ENCODE results near the gene ALOX5AP.

Gene ALOX5AP

DNA sequence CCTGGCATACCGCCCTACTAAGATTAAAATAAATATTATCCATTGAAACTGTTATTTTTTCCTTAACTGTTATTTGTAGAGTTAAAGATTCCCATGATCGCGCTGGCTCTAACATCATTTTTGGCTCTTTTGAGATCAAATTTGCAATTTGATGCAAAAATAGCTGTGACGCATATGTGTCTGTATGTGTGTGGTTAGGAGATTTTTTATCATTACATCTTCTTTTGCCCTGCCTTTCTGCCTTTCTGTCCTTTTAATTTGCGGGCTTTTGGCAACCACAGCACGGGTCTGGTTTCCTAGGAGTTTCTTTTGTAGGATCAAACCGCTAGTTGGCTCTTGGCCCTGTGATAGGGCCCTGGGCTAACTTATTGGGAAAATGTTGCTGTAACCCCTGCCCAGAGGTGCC, 37.3 kb upstream of the ALOX5AP start:
- peak; percentile 94 for ATAC-seq
- TF ChIP-seq ESRRG (CRISPR knock-in tag; IDR thresholded peaks at IDR 0.05) (no peak), CSDC2 (CRISPR knock-in tag; IDR thresholded peaks at IDR 0.05) (no peak), OSR1 (CRISPR knock-in tag; IDR thresholded peaks at IDR 0.05) (no peak), ZFP3 (CRISPR knock-in tag; IDR thresholded peaks at IDR 0.05) (peak; percentile 84), TCF4 (CRISPR knock-in tag; IDR thresholded peaks at IDR 0.05; ENCODE audit: borderline replicate concordance) (peak; percentile 75; the same call in 1 of the 2 replicates), SNAI2 (CRISPR knock-in tag; IDR thresholded peaks at IDR 0.05) (no peak), ARNTL (CRISPR knock-in tag; IDR thresholded peaks at IDR 0.05; ENCODE audit: borderline replicate concordance, low read depth) (no peak), TOX (CRISPR knock-in tag; IDR thresholded peaks at IDR 0.05; ENCODE audit: borderline replicate concordance) (no peak), ISL1 (CRISPR knock-in tag; IDR thresholded peaks at IDR 0.05) (peak; percentile 73), ZNF70 (CRISPR knock-in tag; IDR thresholded peaks at IDR 0.05) (no peak), ZNF8 (CRISPR knock-in tag; IDR thresholded peaks at IDR 0.05) (no peak)
- TF ChIP-seq, protein P1, sequence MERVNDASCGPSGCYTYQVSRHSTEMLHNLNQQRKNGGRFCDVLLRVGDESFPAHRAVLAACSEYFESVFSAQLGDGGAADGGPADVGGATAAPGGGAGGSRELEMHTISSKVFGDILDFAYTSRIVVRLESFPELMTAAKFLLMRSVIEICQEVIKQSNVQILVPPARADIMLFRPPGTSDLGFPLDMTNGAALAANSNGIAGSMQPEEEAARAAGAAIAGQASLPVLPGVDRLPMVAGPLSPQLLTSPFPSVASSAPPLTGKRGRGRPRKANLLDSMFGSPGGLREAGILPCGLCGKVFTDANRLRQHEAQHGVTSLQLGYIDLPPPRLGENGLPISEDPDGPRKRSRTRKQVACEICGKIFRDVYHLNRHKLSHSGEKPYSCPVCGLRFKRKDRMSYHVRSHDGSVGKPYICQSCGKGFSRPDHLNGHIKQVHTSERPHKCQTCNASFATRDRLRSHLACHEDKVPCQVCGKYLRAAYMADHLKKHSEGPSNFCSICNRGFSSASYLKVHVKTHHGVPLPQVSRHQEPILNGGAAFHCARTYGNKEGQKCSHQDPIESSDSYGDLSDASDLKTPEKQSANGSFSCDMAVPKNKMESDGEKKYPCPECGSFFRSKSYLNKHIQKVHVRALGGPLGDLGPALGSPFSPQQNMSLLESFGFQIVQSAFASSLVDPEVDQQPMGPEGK (CRISPR knock-in tag; IDR thresholded peaks at IDR 0.05; ENCODE audit: borderline replicate concordance), result no peak
- TF ChIP-seq, protein P2, sequence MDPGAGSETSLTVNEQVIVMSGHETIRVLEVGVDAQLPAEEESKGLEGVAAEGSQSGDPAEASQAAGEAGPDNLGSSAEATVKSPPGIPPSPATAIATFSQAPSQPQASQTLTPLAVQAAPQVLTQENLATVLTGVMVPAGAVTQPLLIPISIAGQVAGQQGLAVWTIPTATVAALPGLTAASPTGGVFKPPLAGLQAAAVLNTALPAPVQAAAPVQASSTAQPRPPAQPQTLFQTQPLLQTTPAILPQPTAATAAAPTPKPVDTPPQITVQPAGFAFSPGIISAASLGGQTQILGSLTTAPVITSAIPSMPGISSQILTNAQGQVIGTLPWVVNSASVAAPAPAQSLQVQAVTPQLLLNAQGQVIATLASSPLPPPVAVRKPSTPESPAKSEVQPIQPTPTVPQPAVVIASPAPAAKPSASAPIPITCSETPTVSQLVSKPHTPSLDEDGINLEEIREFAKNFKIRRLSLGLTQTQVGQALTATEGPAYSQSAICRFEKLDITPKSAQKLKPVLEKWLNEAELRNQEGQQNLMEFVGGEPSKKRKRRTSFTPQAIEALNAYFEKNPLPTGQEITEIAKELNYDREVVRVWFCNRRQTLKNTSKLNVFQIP (CRISPR knock-in tag; IDR thresholded peaks at IDR 0.05; ENCODE audit: borderline replicate concordance, low read depth), result no peak
- TF ChIP-seq, protein P3, sequence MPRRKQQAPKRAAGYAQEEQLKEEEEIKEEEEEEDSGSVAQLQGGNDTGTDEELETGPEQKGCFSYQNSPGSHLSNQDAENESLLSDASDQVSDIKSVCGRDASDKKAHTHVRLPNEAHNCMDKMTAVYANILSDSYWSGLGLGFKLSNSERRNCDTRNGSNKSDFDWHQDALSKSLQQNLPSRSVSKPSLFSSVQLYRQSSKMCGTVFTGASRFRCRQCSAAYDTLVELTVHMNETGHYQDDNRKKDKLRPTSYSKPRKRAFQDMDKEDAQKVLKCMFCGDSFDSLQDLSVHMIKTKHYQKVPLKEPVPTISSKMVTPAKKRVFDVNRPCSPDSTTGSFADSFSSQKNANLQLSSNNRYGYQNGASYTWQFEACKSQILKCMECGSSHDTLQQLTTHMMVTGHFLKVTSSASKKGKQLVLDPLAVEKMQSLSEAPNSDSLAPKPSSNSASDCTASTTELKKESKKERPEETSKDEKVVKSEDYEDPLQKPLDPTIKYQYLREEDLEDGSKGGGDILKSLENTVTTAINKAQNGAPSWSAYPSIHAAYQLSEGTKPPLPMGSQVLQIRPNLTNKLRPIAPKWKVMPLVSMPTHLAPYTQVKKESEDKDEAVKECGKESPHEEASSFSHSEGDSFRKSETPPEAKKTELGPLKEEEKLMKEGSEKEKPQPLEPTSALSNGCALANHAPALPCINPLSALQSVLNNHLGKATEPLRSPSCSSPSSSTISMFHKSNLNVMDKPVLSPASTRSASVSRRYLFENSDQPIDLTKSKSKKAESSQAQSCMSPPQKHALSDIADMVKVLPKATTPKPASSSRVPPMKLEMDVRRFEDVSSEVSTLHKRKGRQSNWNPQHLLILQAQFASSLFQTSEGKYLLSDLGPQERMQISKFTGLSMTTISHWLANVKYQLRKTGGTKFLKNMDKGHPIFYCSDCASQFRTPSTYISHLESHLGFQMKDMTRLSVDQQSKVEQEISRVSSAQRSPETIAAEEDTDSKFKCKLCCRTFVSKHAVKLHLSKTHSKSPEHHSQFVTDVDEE (CRISPR knock-in tag; IDR thresholded peaks at IDR 0.05), result peak; percentile 41; the same call in 1 of the 2 replicates
- TF ChIP-seq, protein P4, sequence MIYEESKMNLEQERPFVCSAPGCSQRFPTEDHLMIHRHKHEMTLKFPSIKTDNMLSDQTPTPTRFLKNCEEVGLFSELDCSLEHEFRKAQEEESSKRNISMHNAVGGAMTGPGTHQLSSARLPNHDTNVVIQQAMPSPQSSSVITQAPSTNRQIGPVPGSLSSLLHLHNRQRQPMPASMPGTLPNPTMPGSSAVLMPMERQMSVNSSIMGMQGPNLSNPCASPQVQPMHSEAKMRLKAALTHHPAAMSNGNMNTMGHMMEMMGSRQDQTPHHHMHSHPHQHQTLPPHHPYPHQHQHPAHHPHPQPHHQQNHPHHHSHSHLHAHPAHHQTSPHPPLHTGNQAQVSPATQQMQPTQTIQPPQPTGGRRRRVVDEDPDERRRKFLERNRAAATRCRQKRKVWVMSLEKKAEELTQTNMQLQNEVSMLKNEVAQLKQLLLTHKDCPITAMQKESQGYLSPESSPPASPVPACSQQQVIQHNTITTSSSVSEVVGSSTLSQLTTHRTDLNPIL (CRISPR knock-in tag; IDR thresholded peaks at IDR 0.05; ENCODE audit: low read depth), result no peak

DNA sequence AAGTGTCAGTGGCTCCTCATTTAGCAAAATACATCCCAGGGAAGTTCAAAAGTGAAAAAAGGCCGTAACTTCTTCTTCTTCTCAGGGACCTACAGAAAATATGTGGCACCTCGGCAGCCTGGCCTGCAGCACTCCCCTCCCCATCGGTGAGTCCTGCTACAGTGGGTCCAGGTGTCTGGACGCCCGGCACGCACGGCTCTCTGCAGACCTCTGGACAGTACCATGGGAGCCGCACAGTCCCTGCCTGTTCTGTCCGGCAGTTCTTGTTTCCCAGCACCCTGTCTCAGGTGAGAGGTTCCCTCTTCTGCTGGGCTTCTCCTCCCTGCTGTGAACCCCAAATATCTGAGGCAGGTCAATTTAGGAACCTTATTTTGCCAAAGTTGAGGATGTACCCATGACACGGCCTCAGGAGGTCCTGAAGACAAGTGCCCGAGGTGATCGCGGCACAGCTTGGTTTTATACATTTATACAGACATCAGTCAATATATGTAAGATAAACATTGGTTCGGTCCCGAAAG, 36.8 kb upstream of the ALOX5AP start:
- TF ChIP-seq ARNTL (CRISPR knock-in tag; IDR thresholded peaks at IDR 0.05; ENCODE audit: borderline replicate concordance, low read depth) (no peak), ZNF8 (CRISPR knock-in tag; IDR thresholded peaks at IDR 0.05) (no peak), GLIS3 (CRISPR knock-in tag; IDR thresholded peaks at IDR 0.05) (no peak), ISL1 (CRISPR knock-in tag; IDR thresholded peaks at IDR 0.05) (no peak), ZC3H10 (CRISPR knock-in tag; IDR thresholded peaks at IDR 0.05) (no peak), TOX (CRISPR knock-in tag; IDR thresholded peaks at IDR 0.05; ENCODE audit: borderline replicate concordance) (no peak), ZNF70 (CRISPR knock-in tag; IDR thresholded peaks at IDR 0.05) (no peak), TCF4 (CRISPR knock-in tag; IDR thresholded peaks at IDR 0.05; ENCODE audit: borderline replicate concordance) (no peak), RARB (CRISPR knock-in tag; IDR thresholded peaks at IDR 0.05) (no peak), SNAI2 (CRISPR knock-in tag; IDR thresholded peaks at IDR 0.05) (no peak)
- TF ChIP-seq, protein P4 (CRISPR knock-in tag; IDR thresholded peaks at IDR 0.05; ENCODE audit: low read depth), result no peak
- TF ChIP-seq, protein P2 (CRISPR knock-in tag; IDR thresholded peaks at IDR 0.05; ENCODE audit: borderline replicate concordance, low read depth), result no peak

More for the DNA sequence above, 36.8 kb upstream of the ALOX5AP start:
- ATAC-seq, result peak; percentile 55

Data from SK-N-SH treated with all-trans-retinoic acid at 6 μM for 48 hours (cell line).